ENCODE results near the gene ARHGAP15. TPM values are rescaled to one million over a fixed set of nuclear protein-coding genes. Genes with fewer than 3 reads are reported as not detected.

ARHGAP15 gene
- total and polyA plus RNA-seq, 10 donors = 55.8 to 219 (median 130) TPM

DNA sequence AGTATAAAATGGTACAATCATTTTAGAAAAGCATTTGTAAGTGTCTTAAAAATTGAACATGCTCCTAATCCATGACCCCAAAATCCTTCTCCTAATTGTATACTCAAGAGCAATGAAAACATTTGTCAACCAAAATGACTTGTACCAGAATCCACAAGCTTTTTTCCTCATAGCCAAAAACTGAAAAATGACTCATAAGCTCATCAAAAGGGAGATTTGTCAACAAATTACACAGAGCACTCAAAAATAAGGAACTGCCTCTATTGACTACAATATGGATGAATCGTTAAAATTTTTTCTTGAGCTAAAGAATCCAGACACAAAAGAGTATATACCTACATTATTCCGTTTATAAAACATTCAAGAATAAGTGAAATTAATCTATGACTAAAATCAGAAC lies 544.8 kb downstream of the ARHGAP15 start:
- intact Hi-C loops (cut with DNase I; ENCODE audit: low total_unique reads) = no loop called here
- H3K9me3 ChIP-seq = no peaks in the 10 kb centered on the region
- TF ChIP-seq, protein P1, sequence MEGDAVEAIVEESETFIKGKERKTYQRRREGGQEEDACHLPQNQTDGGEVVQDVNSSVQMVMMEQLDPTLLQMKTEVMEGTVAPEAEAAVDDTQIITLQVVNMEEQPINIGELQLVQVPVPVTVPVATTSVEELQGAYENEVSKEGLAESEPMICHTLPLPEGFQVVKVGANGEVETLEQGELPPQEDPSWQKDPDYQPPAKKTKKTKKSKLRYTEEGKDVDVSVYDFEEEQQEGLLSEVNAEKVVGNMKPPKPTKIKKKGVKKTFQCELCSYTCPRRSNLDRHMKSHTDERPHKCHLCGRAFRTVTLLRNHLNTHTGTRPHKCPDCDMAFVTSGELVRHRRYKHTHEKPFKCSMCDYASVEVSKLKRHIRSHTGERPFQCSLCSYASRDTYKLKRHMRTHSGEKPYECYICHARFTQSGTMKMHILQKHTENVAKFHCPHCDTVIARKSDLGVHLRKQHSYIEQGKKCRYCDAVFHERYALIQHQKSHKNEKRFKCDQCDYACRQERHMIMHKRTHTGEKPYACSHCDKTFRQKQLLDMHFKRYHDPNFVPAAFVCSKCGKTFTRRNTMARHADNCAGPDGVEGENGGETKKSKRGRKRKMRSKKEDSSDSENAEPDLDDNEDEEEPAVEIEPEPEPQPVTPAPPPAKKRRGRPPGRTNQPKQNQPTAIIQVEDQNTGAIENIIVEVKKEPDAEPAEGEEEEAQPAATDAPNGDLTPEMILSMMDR (IDR thresholded peaks at IDR 0.05 in 8 of 11, conservative IDR thresholded peaks at IDR 0.05 in 3 of 11) = no peak
- TF ChIP-seq POLR2A (IDR thresholded peaks at IDR 0.05) = no peak
- TF ChIP-seq POLR2AphosphoS5 (IDR thresholded peaks at IDR 0.05) = no peak
- peaks cover 0 to 48% (median 0%) of the 10 kb centered on the region in 6 donors for H3K36me3 ChIP-seq
- no peaks in the 10 kb centered on the region for H3K27me3 ChIP-seq (replicated peaks in 1 of 7)
- DNase-seq = no peak
- no peak overlapping the region for H3K27ac ChIP-seq
- H3K4me3 ChIP-seq = no peak overlapping the region
- no peaks in the 10 kb centered on the region for H3K4me1 ChIP-seq
- 88 to 94% (median 92%) methylated on average over 2 of the region's 2 CpGs for WGBS, 5 donors

DNA sequence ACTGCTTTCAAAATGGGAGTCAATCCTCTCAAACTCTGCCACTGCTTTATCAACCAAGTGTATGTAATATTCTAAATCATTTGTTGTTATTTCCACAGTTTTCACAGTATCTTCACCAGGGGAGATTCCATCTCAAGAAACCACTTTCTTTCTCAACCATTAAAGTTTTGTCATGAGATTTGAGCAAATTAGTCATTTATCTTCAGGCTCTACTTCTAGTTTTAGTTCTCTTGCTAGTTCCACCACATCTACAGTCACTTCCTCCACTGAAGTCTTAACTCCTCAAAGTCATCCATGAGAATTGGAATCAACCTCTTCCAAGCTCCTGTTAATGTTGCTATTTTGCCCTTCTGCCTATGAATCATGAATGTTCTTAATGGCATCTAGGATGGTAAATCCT lies 545.8 kb downstream of the ARHGAP15 start:
- TF ChIP-seq, protein P1 (IDR thresholded peaks at IDR 0.05 in 8 of 11, conservative IDR thresholded peaks at IDR 0.05 in 3 of 11) = no peak
- TF ChIP-seq POLR2AphosphoS5 (IDR thresholded peaks at IDR 0.05) (no peak), POLR2A (IDR thresholded peaks at IDR 0.05) (no peak)
- intact Hi-C loops (cut with DNase I; ENCODE audit: low total_unique reads) = no loop called here
- H3K4me3 ChIP-seq = no peak overlapping the region

DNA sequence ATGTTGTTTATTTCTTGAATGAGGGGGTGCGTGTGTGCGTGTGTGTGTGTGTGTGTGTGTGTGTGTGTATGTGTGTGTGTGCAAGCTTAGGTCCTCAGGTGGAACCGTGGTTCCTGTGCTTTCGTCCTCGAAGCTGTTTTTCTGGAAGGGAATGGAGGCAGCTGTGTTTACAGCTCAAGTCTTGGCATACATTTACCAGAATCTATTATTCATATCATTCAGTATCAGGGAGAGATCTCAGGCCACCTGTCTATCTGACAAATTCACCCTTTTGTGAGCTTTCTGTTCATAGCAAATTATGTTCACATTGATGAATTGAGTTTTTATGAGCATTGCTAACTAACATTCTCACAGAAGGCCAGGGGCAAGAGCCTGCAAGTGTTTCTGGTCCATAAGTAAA lies 550.4 kb downstream of the ARHGAP15 start:
- H3K4me1 ChIP-seq = peaks cover 0 to 10% (median 2%) of the 10 kb centered on the region in 6 donors
- H3K36me3 ChIP-seq = peaks cover 0 to 15% (median 0%) of the 10 kb centered on the region in 6 donors
- WGBS, 5 donors = 92 to 99% (median 94%) methylated on average over 5 of the region's 5 CpGs
- no peaks in the 10 kb centered on the region for H3K27me3 ChIP-seq (replicated peaks in 1 of 7)
- H3K27ac ChIP-seq = no peak overlapping the region
- intact Hi-C loops (cut with DNase I; ENCODE audit: low total_unique reads) = no loop called here
- TF ChIP-seq POLR2A (IDR thresholded peaks at IDR 0.05) (no peak), POLR2AphosphoS5 (IDR thresholded peaks at IDR 0.05) (no peak)
- TF ChIP-seq, protein P1 (IDR thresholded peaks at IDR 0.05 in 8 of 11, conservative IDR thresholded peaks at IDR 0.05 in 3 of 11) = no peak
- H3K9me3 ChIP-seq = no peaks in the 10 kb centered on the region
- DNase-seq = no peak
- no peak overlapping the region for H3K4me3 ChIP-seq

More for the DNA sequence above, 545.8 kb downstream of the ARHGAP15 start:
- Histone ChIP-seq H3K9me3 (no peaks in the 10 kb centered on the region), H3K27me3 (replicated peaks in 1 of 7) (no peaks in the 10 kb centered on the region), H3K27ac (no peak overlapping the region), H3K4me1 (no peaks in the 10 kb centered on the region), H3K36me3 (peaks cover 0 to 44% (median 0%) of the 10 kb centered on the region in 6 donors)
- DNase-seq = no peak

DNA sequence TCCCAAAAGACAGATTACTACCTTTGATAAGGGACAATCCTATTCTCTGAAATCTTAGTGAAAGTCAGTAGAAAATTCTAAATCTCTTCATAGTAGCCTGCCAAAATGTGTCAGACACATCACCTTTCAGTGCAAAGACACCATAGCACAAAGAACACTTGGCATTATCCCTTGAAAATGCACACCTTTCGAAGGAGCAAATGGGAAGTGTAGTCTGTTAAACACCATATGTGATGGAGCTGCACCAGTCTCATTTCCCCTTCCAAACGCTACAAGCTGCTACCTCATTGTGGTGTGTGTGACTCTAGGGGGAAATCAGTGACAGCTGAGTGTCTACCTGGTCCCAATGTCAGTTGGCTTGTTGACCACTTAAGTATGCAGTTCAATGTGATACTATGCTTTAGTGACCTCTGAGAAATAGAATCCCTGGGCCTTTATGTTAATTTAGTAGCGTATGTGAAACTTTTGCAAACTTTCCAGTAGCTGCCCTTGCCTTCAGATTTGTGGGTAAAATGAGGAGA lies 551.7 kb downstream of the ARHGAP15 start:
- Histone ChIP-seq H3K4me3 (no peak overlapping the region), H3K4me1 (peaks cover 0 to 10% (median 2%) of the 10 kb centered on the region in 6 donors), H3K27me3 (replicated peaks in 1 of 7) (no peaks in the 10 kb centered on the region), H3K27ac (no peak overlapping the region), H3K9me3 (no peaks in the 10 kb centered on the region), H3K36me3 (peaks cover 0 to 1% (median 0%) of the 10 kb centered on the region in 6 donors)
- intact Hi-C loops (cut with DNase I; ENCODE audit: low total_unique reads) = no loop called here
- no peak for DNase-seq
- TF ChIP-seq POLR2A (IDR thresholded peaks at IDR 0.05) (no peak), POLR2AphosphoS5 (IDR thresholded peaks at IDR 0.05) (no peak)
- TF ChIP-seq, protein P1 (IDR thresholded peaks at IDR 0.05 in 8 of 11, conservative IDR thresholded peaks at IDR 0.05 in 3 of 11) = no peak
- WGBS, 5 donors = 65 to 87% (median 75%) methylated on average over 3 of the region's 3 CpGs

All from spleen (tissue), 11 donors.